ENCODE data around the gene FOXJ2. TPM values are rescaled to one million over a fixed set of nuclear protein-coding genes. Genes with fewer than 3 reads are reported as not detected.
"Not testable (repeated sequence)": the region's sequence is repeated elsewhere in the genome, so short reads cannot be mapped to it uniquely, and the experiment has no call there.

Gene FOXJ2
- polyA plus RNA-seq, 4 donors: 19.8 to 25.7 (median 20.9) TPM

DNA sequence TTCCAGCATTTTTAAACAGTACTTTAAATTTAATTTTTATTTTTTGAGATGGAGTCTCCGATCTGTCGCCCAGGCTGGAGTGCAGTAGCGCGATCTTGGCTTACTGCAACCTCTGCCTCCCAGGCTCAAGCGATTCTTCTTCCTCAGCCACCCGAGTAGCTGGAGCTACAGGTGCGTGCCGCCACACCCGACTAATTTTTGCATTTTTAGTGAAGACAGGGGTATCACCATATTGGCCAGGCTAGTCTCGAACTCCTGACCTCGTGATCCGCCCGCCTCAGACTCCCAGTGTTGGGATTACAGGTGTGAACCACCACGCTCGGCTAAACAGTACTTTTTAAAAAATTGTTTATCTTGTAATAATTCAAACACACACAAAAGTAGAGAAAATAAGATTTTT is 4.2 kb upstream of the FOXJ2 start:
- no peak for DNase-seq (ENCODE audit: low read depth in 4 of 4, low spot score in 2 of 4)

DNA sequence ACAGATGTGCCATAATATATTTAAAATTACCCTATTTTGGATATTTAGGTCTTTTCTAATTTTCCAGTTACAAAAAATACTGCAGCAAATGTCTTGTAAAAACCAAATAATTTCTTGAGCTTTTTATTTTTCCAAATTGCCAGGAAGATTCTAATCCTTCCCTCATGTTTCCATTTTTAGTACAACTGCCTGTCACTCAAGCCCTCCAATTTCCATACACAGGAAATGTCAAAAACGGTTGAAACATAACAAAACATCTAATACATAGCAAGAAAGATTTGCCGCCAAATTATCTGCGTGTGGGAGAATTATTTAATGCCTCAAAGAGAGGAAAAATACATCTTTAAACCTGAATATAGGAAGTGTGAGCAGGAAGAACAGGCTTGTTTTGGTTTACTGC is 2.3 kb upstream of the FOXJ2 start:
- DNase-seq (ENCODE audit: low read depth in 4 of 4, low spot score in 2 of 4): no peak

DNA sequence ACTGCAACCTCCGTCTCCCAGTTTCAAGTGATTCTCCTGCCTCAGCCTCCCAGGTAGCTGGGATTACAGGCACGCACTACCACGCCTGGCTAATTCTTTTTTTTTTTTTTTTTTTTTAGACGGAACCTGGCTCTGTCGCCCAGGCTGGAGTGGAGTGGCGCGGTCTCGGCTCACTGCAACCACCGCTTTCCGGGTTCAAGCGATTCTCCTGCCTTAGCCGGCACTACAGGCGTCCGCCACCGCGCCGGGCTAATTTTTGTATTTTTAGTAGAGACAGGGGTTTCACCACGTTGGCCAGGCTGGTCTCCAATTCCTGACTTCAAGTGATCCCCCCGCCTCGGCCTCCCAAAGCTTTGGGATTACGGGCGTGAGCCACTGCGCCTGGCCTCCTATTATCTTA is 1.5 kb upstream of the FOXJ2 start:
- DNase-seq (ENCODE audit: low read depth in 4 of 4, low spot score in 2 of 4): not testable (repeated sequence)

DNA sequence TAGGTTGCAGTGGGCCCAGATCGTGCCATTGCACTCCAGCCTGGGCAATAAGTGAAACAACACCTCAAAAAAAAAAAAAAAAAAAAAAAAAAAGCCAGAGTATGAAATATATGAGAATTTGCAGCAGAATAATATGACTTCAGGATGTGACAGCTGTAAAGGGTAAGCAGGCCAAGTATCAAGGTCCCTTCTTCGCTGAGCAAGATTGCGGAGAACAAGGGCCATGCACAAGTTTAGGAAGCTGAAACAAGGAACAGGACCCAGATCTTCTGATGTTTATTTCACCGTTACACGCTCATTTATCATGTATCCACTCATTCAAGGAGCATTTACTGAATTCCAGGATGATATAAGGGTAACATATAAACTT is 659 bp upstream of the FOXJ2 start:
- no peak for DNase-seq (ENCODE audit: low read depth in 4 of 4, low spot score in 2 of 4)

DNA sequence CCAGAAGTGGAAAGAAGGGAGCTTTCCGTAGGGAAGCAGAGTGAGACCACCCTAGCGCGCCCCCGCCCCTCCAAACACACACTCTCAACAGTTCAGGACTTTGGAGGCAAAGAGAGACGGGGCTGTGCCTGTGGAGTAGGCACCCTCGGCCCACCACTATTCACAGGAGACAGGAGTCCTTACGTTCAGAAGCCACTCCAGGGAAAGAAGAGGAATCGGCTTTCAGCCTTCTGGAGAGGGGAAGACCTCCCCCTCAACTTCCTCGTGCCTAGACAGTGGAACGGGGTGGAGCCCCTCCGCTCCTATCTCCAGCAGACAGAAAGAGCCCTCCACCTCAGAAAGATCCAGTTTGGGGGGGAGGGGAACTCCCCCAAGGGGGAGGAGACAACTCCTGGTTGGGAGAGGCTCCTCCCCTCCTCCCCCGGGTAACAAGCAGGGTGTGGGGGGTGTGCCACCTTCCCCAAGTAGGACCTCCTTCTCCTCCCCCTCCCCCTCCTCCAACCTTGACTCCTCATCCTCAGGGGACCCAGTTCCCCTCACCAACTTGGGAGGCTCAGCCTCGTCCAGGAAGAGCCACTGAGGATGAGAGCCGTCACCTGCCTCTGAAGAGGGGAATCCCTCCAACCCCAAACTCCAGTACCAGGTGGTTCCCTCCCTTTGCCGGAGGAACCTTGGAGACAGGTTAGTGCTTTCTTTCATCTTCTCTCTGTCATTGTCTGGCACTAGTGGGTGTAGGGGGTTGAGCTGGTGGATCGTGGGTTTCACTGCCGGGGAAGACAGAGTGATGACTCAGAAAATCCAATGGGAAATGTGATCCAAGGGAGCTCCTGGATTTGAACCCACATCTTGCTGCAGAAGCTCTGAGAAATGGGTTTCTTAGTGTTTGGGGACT is 883 bp downstream of the FOXJ2 start:
- peak in 3 of 4 donors; percentile 46 to 48 (median 48) for DNase-seq (ENCODE audit: low read depth in 4 of 4, low spot score in 2 of 4)

DNA sequence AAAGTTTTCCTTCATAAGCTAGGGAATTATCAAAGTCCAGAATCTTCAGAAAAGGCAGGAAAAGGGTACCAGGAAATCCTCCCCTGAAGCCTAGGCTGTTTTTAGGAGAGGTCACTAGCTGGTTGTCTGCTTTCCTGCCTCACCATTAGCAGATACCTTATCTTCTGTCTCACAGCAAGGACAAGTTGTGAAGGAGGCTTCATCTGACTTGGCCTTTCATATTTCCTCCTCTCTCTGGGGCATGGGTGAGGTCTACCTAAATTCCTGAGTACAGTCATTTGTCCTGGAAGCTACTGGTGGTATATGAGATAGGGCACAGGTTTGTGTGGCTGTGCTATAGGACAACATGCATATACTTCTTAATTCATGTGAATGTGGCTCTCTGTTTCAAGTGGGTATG is 2.3 kb downstream of the FOXJ2 start:
- DNase-seq (ENCODE audit: low read depth in 4 of 4, low spot score in 2 of 4): no peak

DNA sequence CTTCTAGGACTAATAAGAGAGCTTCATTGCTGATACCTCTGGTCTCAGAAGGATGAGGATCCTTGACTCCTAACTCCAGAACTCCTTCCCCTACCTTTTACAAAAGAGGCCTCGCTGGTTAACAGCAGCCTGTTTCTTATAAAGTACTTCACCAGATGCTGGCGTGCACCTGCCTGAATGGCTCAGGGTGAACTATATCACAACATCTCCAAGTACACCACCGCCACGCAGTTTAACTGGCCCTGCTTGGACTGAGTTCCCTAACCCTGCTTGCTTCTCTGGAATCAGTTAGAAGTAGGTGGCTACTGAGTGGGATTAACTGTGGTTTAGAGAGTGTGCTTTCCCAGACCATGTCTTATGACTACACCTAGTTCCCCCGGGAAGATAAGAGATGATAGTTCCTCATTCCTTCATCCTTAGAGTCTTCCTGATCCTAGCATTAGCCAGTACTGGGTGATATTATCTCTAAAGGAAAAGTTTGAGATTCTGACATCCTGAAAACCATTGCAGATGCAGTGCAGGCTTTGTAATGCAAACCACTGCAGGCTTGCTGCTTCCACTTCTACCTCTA is 3.0 kb downstream of the FOXJ2 start:
- no peak for DNase-seq (ENCODE audit: low read depth in 4 of 4, low spot score in 2 of 4)

DNA sequence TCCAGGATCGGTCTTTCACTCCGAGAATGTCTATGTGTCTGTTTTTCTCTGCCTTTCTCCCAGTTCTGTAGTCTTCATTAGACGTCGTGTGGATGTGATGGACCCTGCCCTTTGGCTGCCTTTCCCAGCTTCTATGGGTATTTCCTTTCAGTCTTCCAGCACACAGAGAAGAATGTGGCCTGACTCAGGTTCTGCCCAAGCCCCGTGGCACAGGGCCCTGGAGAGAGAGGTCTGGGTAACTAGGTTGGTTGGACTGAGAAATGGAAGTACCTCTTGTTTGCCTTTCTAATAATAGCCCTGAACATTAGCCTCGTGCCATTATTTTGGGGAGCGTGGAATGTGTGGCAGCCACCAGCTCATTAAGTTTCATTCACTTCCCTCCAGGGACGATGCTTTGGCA is 3.8 kb downstream of the FOXJ2 start:
- no peak for DNase-seq (ENCODE audit: low read depth in 4 of 4, low spot score in 2 of 4)

DNA sequence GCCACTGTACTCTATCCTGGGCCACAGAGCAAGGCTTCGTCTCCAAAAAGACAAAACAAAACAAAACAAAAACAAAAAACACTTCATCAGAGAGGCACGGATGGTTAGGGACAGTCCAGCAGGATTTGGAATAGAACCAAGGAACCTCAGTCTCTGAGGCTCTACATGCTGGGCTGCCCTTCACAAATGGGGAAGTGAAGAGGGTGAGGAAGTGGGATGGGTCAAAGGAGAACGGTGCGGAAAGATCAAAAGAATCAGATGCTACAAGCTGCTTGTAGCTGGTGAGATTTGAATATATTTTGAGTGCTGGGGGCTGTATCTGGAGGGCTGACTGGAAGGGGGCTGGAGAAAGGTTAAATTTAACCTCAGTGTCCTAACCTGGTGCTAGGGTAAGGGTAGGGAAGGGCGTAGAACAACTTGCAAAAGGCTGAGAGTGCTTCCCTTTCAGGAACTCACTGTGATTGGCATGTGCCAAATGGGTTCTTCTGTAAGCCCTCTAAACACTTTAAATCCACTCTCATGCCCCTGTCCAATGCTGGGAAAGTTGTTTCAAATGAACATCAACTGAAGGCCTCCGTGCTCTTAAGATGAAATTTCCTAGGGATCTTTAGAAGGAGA is 4.6 kb downstream of the FOXJ2 start:
- DNase-seq (ENCODE audit: low read depth in 4 of 4, low spot score in 2 of 4): no peak

DNA sequence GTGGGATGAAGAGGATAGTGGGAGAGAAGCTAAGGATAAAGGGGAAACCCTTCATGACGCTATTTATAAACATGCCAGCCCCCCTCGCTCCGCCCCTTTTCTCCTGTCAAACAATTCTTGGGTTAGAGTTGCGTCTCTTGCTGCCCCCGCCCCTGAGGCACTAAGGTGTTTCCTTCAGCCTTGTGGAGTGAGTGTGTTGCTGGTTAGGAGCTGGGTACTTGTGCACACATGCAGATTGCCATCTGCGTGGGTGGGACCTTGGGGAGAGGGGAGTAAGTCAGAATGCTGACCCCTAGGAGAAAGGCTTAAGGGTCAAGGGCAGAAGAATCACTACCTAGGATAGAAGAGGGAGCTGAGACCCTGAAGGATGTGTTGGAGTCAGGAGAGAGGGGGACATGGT is 5.4 kb downstream of the FOXJ2 start:
- no peak for DNase-seq (ENCODE audit: low read depth in 4 of 4, low spot score in 2 of 4)

DNA sequence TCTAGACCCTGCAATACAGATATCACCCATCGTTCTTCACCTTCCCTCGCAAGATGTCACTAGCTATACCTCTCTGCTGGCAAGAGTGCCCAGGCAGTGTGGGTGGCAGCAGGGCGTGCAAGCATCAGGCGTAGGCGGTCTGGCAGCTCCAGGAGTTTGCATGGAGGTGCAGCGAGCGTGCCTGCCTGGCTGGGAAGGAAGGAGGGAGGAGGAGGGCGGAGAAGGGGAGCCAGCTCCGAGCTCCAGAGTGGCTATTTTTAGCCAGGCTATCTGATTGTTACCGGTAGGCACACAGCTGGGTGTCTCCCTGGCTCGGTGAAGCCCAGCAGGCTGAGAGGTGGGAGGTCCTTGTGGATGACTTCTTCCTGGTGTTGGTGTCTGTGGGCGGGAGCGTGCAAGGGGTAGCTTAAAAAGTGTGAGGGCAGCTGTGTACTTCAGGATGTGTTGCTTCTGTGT is 6.2 kb downstream of the FOXJ2 start:
- peak in 1 of 4 donors; percentile 48 for DNase-seq (ENCODE audit: low read depth in 4 of 4, low spot score in 2 of 4)

DNA sequence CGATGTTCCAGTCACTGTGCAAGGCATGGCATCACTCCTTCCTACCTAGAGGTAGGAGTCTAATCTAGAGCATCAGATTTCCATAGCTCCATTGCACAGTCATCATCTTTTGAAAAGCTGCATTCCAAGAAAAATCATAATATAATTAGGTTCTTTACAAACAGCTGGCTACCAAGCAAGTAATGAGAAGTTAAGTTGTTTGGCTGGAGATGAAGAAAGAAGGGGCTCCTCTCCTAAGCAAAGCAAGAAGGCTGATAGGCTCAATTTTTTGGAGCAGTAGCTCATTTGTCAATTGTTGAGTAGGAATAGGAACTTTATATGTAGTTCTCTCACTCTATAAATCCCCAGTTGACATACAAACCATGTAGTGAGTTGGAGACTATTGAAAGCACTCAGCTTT is 8.3 kb downstream of the FOXJ2 start:
- no peak for DNase-seq (ENCODE audit: low read depth in 4 of 4, low spot score in 2 of 4)

DNA sequence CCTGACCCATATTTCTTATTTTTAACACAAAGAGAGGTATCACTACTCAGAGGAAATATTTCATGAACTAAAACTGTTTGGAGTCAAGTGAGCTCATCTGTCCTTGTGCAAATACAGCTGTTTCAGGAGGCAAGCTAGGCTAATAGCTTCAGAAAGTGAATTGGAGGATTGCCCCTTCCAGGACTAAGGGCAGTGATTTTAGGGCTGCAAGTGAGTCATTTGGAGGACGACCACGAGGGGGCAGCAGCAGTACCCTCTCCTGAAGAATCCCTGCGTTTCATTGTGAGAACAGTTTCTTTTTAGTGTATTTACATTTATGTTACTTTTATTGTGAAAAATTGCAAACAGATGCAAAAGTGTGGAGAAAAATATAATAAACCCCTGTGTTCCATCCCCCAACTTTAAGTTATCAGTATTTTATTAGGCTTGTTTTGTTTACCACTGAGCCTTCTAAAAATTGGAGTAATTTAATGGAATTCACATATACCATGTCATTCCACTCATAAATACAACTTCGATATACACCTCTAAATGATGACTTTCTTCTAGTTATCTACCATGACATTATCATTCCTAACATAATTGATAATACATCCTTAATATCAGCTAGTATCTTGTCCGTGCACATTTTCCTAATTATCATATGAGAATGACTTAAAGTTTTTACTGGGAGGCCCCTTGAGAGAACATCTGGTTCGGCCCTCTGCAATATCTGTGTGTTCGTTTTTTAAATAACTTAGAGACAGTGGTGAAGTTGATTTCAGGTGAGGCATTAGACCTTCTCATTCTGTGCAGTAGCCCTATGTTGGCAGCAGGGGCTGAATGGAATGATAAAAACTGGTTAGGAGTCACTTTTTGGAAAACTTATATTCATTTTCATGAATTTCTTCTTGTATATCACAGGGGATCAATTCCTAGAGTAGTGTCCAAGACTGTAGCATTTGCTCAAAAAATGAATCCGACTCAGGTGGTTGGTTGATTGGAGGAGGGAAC is 13.7 kb downstream of the FOXJ2 start:
- peak in 2 of 4 donors; percentile 53 to 68 for DNase-seq (ENCODE audit: low read depth in 4 of 4, low spot score in 2 of 4)

DNA sequence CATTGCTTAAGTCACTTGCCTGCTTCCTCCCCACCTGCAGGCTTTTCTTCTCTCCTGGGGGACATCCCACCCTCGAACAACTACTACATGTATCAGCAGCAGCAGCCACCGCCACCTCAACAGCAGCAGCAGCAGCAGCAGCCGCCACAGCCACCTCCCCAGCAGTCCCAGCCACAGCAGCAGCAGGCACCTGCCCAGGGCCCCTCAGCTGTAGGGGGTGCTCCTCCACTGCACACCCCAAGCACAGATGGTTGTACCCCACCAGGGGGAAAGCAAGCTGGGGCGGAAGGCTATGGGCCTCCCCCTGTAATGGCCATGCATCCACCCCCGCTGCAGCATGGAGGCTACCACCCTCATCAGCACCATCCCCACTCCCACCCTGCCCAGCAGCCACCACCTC is 15.3 kb downstream of the FOXJ2 start:
- DNase-seq (ENCODE audit: low read depth in 4 of 4, low spot score in 2 of 4): no peak

DNA sequence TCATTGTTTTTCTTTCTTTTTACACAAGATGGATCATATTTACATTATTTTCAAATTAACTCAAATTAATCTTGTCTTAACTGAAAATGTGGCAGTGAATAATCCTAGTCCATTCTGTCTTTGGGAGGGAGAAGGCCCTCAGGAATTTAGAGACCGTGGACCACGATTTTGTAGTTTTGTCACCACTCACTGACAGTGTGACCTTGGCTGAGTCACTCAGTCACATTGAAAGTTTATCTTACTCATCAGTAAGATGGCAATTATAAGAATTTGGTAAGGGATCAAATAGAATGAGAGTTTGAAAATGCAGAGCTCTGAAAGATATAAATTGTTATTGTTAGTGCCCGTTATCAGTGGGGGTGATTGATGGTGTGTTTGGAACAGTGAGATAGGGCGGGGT is 16.4 kb downstream of the FOXJ2 start:
- no peak for DNase-seq (ENCODE audit: low read depth in 4 of 4, low spot score in 2 of 4)

DNA sequence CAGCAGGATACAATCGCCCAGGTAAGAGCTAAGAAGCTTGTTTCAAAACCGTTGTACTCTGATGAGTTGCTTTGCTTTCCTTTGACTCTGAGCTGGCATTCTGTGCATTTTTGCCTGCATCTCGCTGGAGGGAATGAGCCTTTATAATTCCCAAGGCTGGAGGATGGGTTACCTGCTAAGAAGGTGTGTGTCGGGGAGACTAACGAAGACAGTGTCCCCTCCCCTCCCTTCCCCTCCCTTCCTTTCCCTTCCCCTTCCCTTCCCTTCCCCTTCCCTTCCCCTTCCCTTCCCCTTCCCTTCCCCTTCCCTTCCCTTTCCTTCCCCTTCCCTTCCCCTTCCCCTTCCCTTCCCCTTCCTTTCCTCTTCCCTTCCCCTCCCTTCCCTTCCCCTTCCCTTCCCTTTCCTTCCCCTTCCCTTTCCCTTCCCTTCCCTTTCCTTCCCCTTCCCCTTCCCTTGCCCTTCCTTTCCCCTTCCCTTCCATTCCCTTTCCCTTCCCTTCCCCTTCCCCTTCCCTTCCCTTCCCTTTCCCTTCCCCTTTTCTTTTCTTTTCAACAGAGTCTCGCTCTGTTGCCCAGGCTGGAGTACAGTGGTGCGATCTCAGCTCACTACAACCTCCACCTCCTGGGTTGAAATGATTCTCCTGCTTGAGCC is 18.2 kb downstream of the FOXJ2 start:
- DNase-seq (ENCODE audit: low read depth in 4 of 4, low spot score in 2 of 4): no peak

DNA sequence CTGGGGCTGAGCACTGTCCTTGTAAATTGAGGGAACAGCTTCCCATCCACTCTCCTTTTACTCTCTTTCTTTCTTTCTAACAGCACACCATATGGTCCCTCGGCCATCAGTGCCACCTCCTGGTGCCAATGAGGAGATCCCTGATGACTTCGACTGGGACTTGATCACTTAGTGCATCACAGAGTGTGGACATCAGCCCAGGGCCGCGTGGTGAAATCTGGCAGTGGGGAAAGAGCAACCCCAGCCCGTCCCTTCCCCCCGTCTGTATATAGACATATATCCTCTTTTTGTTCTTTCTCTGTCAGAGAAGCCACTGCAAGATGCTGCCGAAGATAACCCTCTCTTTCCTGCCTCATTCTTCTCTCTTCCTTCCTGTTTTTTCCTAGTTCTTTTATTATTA is 20.2 kb downstream of the FOXJ2 start:
- no peak for DNase-seq (ENCODE audit: low read depth in 4 of 4, low spot score in 2 of 4)

DNA sequence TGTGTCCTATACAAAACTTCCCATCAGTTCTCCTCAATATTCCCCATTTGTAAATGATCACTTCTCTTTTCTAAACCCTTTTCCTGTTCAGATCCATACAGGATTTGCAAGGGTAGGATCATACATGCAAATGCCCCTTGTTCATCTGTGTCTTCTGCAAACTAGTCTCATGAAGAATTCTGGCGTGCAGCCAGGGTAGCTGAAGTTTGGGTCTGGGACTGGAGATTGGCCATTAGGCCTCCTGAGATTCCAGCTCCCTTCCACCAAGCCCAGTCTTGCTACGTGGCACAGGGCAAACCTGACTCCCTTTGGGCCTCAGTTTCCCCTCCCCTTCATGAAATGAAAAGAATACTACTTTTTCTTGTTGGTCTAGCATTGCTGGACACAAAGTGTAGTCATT is 22.3 kb downstream of the FOXJ2 start:
- no peak for DNase-seq (ENCODE audit: low read depth in 4 of 4, low spot score in 2 of 4)

DNA sequence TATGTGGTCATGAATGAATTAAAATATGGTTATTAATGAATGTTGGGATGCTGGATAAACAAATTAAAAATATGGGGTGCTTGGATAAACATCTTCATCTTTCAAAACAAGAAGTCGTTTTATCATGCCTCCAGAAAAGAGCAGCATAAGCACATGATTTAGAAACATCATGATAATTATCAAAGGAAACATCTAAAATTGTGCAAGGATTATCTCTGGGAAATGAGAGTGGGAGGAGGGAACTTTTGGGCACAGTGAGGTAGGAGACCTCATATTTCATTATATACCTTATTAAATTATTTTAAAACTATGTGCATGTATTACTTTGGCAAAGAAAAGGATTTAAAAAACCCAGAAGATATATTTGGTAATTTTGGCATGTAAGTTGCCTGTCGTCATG is 24.8 kb downstream of the FOXJ2 start:
- DNase-seq (ENCODE audit: low read depth in 4 of 4, low spot score in 2 of 4): no peak

DNA sequence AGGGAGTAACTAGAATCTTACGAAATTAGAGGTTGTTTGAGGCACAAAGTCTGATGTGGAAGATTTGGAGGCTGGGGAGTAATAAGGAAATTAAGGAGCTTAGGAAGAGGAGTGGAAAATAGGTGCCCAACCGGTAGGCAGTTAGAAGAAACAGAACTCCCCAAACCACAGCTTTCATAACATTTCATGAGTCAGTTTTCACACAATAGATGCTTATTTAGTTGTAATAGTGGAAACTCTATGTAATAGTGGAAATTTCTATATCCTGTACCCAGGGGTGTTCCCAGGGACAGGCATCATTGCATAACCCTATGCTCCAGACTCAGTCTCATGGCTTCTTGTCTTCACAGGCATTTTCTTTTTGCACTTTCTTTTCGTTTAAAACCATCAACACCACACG is 25.3 kb downstream of the FOXJ2 start:
- DNase-seq (ENCODE audit: low read depth in 4 of 4, low spot score in 2 of 4): no peak

All from left renal cortex interstitium (tissue), 4 donors.